H9 (cell line): Measurements from ENCODE around the gene EDIL3. TPM values are rescaled to one million over a fixed set of nuclear protein-coding genes. Genes with fewer than 3 reads are reported as not detected.

Experiments used
- DNase-seq: peaks from one replicate; pipeline ENCODE4 v3.0.0-alpha.2; 2017
- H2AFZ ChIP-seq: one replicate; pipeline ENCODE4 v1.6.1; 2013; ENCODE audit warnings: mild to moderate bottlenecking, low read length, control low read depth, moderate library complexity
- H2AK5ac ChIP-seq: 2 replicates; pipeline ENCODE4 v1.6.1; 2013; ENCODE audit warnings: low read length, control low read depth, mixed read lengths; ENCODE audit not compliant: insufficient read length
- H2BK120ac ChIP-seq: one replicate; pipeline ENCODE4 v1.6.1; 2013; ENCODE audit warnings: low read depth, mild to moderate bottlenecking, low read length, control low read depth, inconsistent platforms; ENCODE audit not compliant: poor library complexity, severe bottlenecking
- H2BK12ac ChIP-seq: 2 replicates; pipeline ENCODE4 v1.6.1; 2013; ENCODE audit warnings: low read length, control low read depth, mixed read lengths, low read depth; ENCODE audit not compliant: insufficient read length
- H2BK15ac ChIP-seq: 2 replicates; pipeline ENCODE4 v1.6.1; 2013; ENCODE audit warnings: low read depth, low read length, control low read depth
- H2BK20ac ChIP-seq: one replicate; pipeline ENCODE4 v1.6.1; 2013; ENCODE audit warnings: low read depth, mild to moderate bottlenecking, low read length, control low read depth, inconsistent platforms; ENCODE audit not compliant: poor library complexity, severe bottlenecking
- H2BK5ac ChIP-seq: 2 replicates; pipeline ENCODE4 v1.6.1; 2013; ENCODE audit warnings: low read length, control low read depth, mixed read lengths; ENCODE audit not compliant: insufficient read length
- H3K14ac ChIP-seq: 2 replicates; pipeline ENCODE4 v1.6.1; 2013; ENCODE audit warnings: low read length, control low read depth; ENCODE audit not compliant: insufficient read depth
- H3K18ac ChIP-seq: 2 replicates; pipeline ENCODE4 v1.6.1; 2013; ENCODE audit warnings: low read depth, mild to moderate bottlenecking, mixed read lengths, low read length, control low read depth; ENCODE audit not compliant: insufficient read length
- H3K23ac ChIP-seq: 2 replicates; pipeline ENCODE4 v1.6.1; 2013; ENCODE audit warnings: low read length, control low read depth, mixed read lengths, low read depth; ENCODE audit not compliant: insufficient read length
- H3K23me2 ChIP-seq: 2 replicates; pipeline ENCODE4 v1.6.1; 2013; ENCODE audit warnings: low read depth, mild to moderate bottlenecking, mixed read lengths, low read length, control low read depth; ENCODE audit not compliant: insufficient read length, poor library complexity, severe bottlenecking
- H3K27ac ChIP-seq: 2 replicates; pipeline ENCODE4 v1.5.1; 2013; ENCODE audit warnings: low read length, control low read depth, mixed read lengths, low read depth; ENCODE audit not compliant: insufficient read length
- H3K27me3 ChIP-seq: 2 replicates; pipeline ENCODE4 v1.6.1; 2013; ENCODE audit warnings: low read length, control low read depth, inconsistent platforms; ENCODE audit not compliant: insufficient read depth
- H3K4ac ChIP-seq: 2 replicates; pipeline ENCODE4 v1.6.1; 2013; ENCODE audit warnings: low read depth, mild to moderate bottlenecking, control low read depth, inconsistent platforms, low read length, moderate library complexity
- H3K4me1 ChIP-seq: 2 replicates; pipeline ENCODE4 v1.6.1; 2013; ENCODE audit warnings: low read length, control low read depth, inconsistent platforms; ENCODE audit not compliant: insufficient read depth
- H3K4me2 ChIP-seq: 2 replicates; pipeline ENCODE4 v1.6.1; 2013; ENCODE audit warnings: low read length, control low read depth, mixed read lengths; ENCODE audit not compliant: insufficient read length, insufficient read depth
- H3K56ac ChIP-seq: 2 replicates; pipeline ENCODE4 v1.6.1; 2013; ENCODE audit warnings: low read depth, mild to moderate bottlenecking, mixed read lengths, low read length, control low read depth; ENCODE audit not compliant: insufficient read length
- H3K79me1 ChIP-seq: 2 replicates; pipeline ENCODE4 v1.6.1; 2013; ENCODE audit warnings: low read depth, mild to moderate bottlenecking, moderate library complexity, low read length, control low read depth, inconsistent platforms; ENCODE audit not compliant: insufficient read depth, poor library complexity, severe bottlenecking
- H3K79me2 ChIP-seq: 2 replicates; pipeline ENCODE4 v1.6.1; 2013; ENCODE audit warnings: low read length, control low read depth, inconsistent platforms; ENCODE audit not compliant: insufficient read depth
- H3K9ac ChIP-seq: 2 replicates; pipeline ENCODE4 v1.6.1; 2013; ENCODE audit warnings: low read length, control low read depth, mixed read lengths; ENCODE audit not compliant: insufficient read length; ENCODE audit errors: extremely low read depth
- H3K9me3 ChIP-seq: one replicate; pipeline ENCODE4 v1.6.1; 2013; ENCODE audit warnings: low read depth, low read length, inconsistent platforms; ENCODE audit not compliant: control insufficient read depth
- H3T11ph ChIP-seq: one replicate; pipeline ENCODE4 v1.6.1; 2013; ENCODE audit warnings: mild to moderate bottlenecking, low read length, control low read depth, inconsistent platforms
- H4K20me1 ChIP-seq: one replicate; pipeline ENCODE4 v1.6.1; 2013; ENCODE audit not compliant: control insufficient read depth, insufficient read length, insufficient read depth
- H4K5ac ChIP-seq: 2 replicates; pipeline ENCODE4 v1.6.1; 2013; ENCODE audit warnings: low read depth, mild to moderate bottlenecking, mixed read lengths, low read length, control low read depth; ENCODE audit not compliant: insufficient read length
- H4K8ac ChIP-seq: replicated peaks from 2 replicates; pipeline ENCODE4 v1.6.1; 2013; ENCODE audit warnings: low read length, control low read depth, mixed read lengths, low read depth; ENCODE audit not compliant: insufficient read length
- H4K91ac ChIP-seq: 2 replicates; pipeline ENCODE4 v1.6.1; 2013; ENCODE audit warnings: low read depth, mild to moderate bottlenecking, moderate library complexity, mixed read lengths, low read length, control low read depth; ENCODE audit not compliant: insufficient read length
- H3K27ac Mint-ChIP-seq, 3 experiments: 2 replicates in 2 of 3; 3 replicates in 1 of 3; pipeline ENCODE4 v1.8.0; 2020 to 2021; ENCODE audit warnings: mixed read lengths in 3 of 3, mild to moderate bottlenecking in 1 of 3, moderate library complexity in 1 of 3
- H3K27me3 Mint-ChIP-seq: 2 replicates; pipeline ENCODE4 v1.8.0; 2021; ENCODE audit warnings: low read depth, mild to moderate bottlenecking, moderate library complexity, mixed read lengths
- H3K36me3 Mint-ChIP-seq, 3 experiments: 2 replicates in 2 of 3; 3 replicates in 1 of 3; pipeline ENCODE4 v1.8.0; 2020 to 2021; ENCODE audit warnings: low read depth in 3 of 3, mixed read lengths in 3 of 3; ENCODE audit not compliant: insufficient read depth in 1 of 3
- H3K4me1 Mint-ChIP-seq, 2 experiments: 2 replicates each; pipeline ENCODE4 v1.8.0; 2020; ENCODE audit warnings: mixed read lengths in 2 of 2
- H3K4me3 Mint-ChIP-seq, 2 experiments: 2 replicates in 1 of 2; 3 replicates in 1 of 2; pipeline ENCODE4 v1.8.0; 2020 to 2021; ENCODE audit warnings: mild to moderate bottlenecking in 2 of 2, mixed read lengths in 2 of 2, moderate library complexity in 1 of 2
- H3K9me3 Mint-ChIP-seq, 2 experiments: 2 replicates in 1 of 2; 3 replicates in 1 of 2; pipeline ENCODE4 v1.8.0; 2020; ENCODE audit warnings: mild to moderate bottlenecking in 2 of 2, mixed read lengths in 2 of 2, moderate library complexity in 1 of 2
- WGBS: extraction: QIAGEN DNeasy Blood & Tissue Kit; methylation state at CpG from one replicate; pipeline ENCODE4 v1.1.7; 2013; ENCODE audit warnings: missing lambda C conversion rate, low lambda C conversion rate, mixed read lengths; ENCODE audit not compliant: insufficient read length; ENCODE audit errors: extremely low coverage; 5-methylcytosine and 5-hydroxymethylcytosine counted together
- total RNA-seq: library from RNA; stranded (reverse); gene quantifications from 2 replicates; pipeline ENCODE4 v1.2.1, GENCODE V29; 2021
- TF ChIP-seq, protein P1 (sequence below): fragments of 200-600 bp; sonication (generic); conservative IDR thresholded peaks from 3 replicates; pipeline ENCODE4 v1.8.0; 2021; ENCODE audit warnings: antibody characterized with exemption, mild to moderate bottlenecking

Gene EDIL3
- total RNA-seq, 1 experiment from 2014 or later: 61.9 TPM

DNA sequence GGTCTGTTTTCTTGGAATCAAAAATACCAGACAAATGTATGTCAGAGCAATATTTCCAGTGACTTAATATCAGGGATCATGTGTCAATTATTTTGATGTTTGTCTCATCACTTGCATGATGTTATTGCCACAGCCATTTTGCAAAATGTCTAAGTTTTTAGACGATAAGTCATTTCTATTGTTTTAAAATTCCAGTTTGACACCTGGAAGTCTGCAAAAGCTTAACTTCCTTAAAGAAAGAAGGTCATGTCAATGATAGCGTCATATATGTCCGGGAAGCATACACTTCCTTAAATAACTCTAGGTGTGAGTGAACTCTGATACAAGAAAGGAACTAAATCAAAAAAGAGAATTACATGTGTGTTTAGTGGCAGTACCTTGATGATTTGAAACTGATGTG lies 259.5 kb downstream of the EDIL3 start:
- no peak overlapping the region for H2BK12ac ChIP-seq
- no peak overlapping the region for H3K18ac ChIP-seq
- Mint-ChIP-seq H3K27ac (no peak overlapping the region), H3K4me1 (no peaks in the 10 kb centered on the region), H3K27me3 (no peaks in the 10 kb centered on the region), H3K4me3 (no peak overlapping the region), H3K9me3 (no peaks in the 10 kb centered on the region), H3K36me3 (no peaks in the 10 kb centered on the region)
- H4K5ac ChIP-seq: no peak overlapping the region
- no peaks in the 10 kb centered on the region for H3K23me2 ChIP-seq
- no peak overlapping the region for H3K14ac ChIP-seq
- no peak overlapping the region for H2AFZ ChIP-seq
- H3K79me1 ChIP-seq: no peaks in the 10 kb centered on the region
- no peak overlapping the region for H2BK20ac ChIP-seq
- no peak overlapping the region for H3K9ac ChIP-seq
- H4K91ac ChIP-seq: no peak overlapping the region
- no peak overlapping the region for H3K27ac ChIP-seq
- no peak overlapping the region for H3K4ac ChIP-seq
- no peak for DNase-seq
- H3K4me2 ChIP-seq: no peak overlapping the region
- no peak overlapping the region for H3T11ph ChIP-seq
- TF ChIP-seq, protein P1, sequence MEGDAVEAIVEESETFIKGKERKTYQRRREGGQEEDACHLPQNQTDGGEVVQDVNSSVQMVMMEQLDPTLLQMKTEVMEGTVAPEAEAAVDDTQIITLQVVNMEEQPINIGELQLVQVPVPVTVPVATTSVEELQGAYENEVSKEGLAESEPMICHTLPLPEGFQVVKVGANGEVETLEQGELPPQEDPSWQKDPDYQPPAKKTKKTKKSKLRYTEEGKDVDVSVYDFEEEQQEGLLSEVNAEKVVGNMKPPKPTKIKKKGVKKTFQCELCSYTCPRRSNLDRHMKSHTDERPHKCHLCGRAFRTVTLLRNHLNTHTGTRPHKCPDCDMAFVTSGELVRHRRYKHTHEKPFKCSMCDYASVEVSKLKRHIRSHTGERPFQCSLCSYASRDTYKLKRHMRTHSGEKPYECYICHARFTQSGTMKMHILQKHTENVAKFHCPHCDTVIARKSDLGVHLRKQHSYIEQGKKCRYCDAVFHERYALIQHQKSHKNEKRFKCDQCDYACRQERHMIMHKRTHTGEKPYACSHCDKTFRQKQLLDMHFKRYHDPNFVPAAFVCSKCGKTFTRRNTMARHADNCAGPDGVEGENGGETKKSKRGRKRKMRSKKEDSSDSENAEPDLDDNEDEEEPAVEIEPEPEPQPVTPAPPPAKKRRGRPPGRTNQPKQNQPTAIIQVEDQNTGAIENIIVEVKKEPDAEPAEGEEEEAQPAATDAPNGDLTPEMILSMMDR: no peak
- no peak overlapping the region for H3K23ac ChIP-seq
- H3K79me2 ChIP-seq: no peaks in the 10 kb centered on the region
- H2BK15ac ChIP-seq: no peak overlapping the region
- H3K27me3 ChIP-seq: no peaks in the 10 kb centered on the region
- H4K8ac ChIP-seq: no peak overlapping the region
- no peak overlapping the region for H2BK120ac ChIP-seq
- no peaks in the 10 kb centered on the region for H3K4me1 ChIP-seq
- no peaks in the 10 kb centered on the region for H3K9me3 ChIP-seq
- no peak overlapping the region for H2AK5ac ChIP-seq
- WGBS: no CpG with 5 or more reads among the region's 3 CpGs
- no peak overlapping the region for H2BK5ac ChIP-seq
- H3K56ac ChIP-seq: no peak overlapping the region
- no peaks in the 10 kb centered on the region for H4K20me1 ChIP-seq
